H1 (cell line): ENCODE measurements around the gene USP13. TPM values are rescaled to one million over a fixed set of nuclear protein-coding genes. Genes with fewer than 3 reads are reported as not detected.

Experiments used
- TAF7 ChIP-seq: optimal IDR thresholded peaks from 2 replicates; pipeline ENCODE3; 2011; ENCODE audit warnings: low read depth, mild to moderate bottlenecking, inconsistent platforms, low read length, moderate library complexity, borderline replicate concordance
- polyA plus RNA-seq, 7 experiments: library from polyadenylated mRNA; depleted of rRNA in 3 of 7; stranded (reverse) in 5 of 7; unstranded in 2 of 7; fragments of >200 nt in 5 of 7; fragments of 200-250 nt in 2 of 7; gene quantifications; 1 replicate in 5 of 7; 2 replicates in 1 of 7; 4 replicates in 1 of 7; pipeline versions ENCODE4 v1.2.1 to v1.2.3, GENCODE V29; 2011 to 2013; ENCODE audit warnings: missing spikeins in 2 of 7, mixed read lengths in 2 of 7
- total RNA-seq: library from RNA; stranded (reverse); fragmentation: NEBNext Ultra II Directional; extraction: Animal tissue kit (Norgen Biotek cat#: 25700); gene quantifications from 2 replicates; pipeline ENCODE4 v1.2.1, GENCODE V29; 2021
- TF ChIP-seq, protein P1 (sequence below): IDR thresholded peaks from 2 replicates; pipeline ENCODE4 v1.6.1; 2011; ENCODE audit warnings: low read length, improper control_type of control experiment

USP13 gene
- total and polyA plus RNA-seq, 2 of the 8 experiments (the other 6 are each of a cell fraction or from before 2014, with no cell fraction given) = 7.9 to 25.9 TPM

DNA sequence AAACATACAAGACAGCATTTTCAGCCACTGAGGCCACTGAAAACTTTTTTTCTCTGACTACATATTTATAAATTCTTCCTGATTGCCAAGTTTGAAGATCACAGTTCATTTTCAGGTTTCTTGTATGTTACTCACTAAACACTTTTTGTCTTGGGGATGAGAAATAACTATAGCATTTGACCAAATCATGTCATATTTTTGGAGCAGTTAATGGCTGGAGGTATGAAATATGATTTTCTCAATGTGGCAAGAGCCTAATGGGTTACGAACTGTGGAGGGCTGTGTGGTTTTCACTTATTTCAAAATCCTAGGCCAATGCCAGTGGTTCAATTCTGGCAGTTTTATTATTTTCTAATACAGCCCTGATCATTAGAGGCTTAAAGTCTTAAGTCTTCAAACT, 64.4 kb downstream of the USP13 start (continued):
- TF ChIP-seq, protein P1, sequence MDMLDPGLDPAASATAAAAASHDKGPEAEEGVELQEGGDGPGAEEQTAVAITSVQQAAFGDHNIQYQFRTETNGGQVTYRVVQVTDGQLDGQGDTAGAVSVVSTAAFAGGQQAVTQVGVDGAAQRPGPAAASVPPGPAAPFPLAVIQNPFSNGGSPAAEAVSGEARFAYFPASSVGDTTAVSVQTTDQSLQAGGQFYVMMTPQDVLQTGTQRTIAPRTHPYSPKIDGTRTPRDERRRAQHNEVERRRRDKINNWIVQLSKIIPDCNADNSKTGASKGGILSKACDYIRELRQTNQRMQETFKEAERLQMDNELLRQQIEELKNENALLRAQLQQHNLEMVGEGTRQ = no peak
- TF ChIP-seq TAF7 = no peak
